DOHH2 (cell line): Measurements from ENCODE around the gene MYOF.

Experiments used
- CTCF ChIP-seq: fragments of 200-600 bp; sonication (generic); IDR thresholded peaks from one replicate; pipeline ENCODE4 v1.5.1; 2014; ENCODE audit warnings: antibody characterized with exemption, mild to moderate bottlenecking, low read depth, low read length; ENCODE audit not compliant: poor library complexity, severe bottlenecking
- EZH2phosphoT487 ChIP-seq: fragments of 200-600 bp; sonication (generic); IDR thresholded peaks from 2 replicates; pipeline ENCODE4 v1.6.1; 2017; ENCODE audit warnings: borderline replicate concordance, mild to moderate bottlenecking, antibody characterized with exemption, low read length, moderate library complexity, mixed read lengths

GRCh38 chr10:93319896-93320295 is 162.2 kb downstream of the MYOF start:
- TF ChIP-seq CTCF: no peak
- TF ChIP-seq EZH2phosphoT487: no peak
